Sigmoid colon (tissue), 3 donors: ENCODE measurements around the gene ARHGEF28.

ENCODE experiments used
- POLR2A ChIP-seq, 2 donors: fragments of 450-650 bp; IDR thresholded peaks; one replicate each; pipeline ENCODE4 v1.6.1; 2016; ENCODE audit warnings: antibody characterized with exemption in 2 of 2, mild to moderate bottlenecking in 2 of 2, moderate library complexity in 2 of 2
- TF ChIP-seq, protein P1 (sequence below), 4 experiments: fragments of 450-650 bp in 3 of 4; fragments of 200-600 bp in 1 of 4; IDR thresholded peaks; one replicate each; pipeline ENCODE4 v1.5.1; 2016 to 2019; ENCODE audit warnings: antibody characterized with exemption in 4 of 4, mild to moderate bottlenecking in 3 of 4, moderate library complexity in 2 of 4

DNA sequence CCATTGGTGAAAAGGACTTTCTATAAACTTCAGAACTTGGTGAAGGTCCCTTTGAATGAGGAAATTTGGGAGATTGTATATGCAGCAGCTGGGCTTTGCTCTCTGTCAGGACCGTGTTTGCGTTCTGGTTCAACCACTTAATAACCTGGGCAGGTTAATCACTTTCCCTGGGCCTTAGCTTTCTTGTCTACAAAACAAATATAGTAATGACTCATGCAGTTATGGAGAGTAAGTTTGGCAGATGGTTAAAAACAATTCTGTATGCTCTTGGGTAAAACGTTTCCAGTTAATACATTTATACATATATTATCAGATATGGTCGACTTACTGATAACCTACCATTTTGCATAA, 197.0 kb downstream of the ARHGEF28 start:
- TF ChIP-seq, protein P1, sequence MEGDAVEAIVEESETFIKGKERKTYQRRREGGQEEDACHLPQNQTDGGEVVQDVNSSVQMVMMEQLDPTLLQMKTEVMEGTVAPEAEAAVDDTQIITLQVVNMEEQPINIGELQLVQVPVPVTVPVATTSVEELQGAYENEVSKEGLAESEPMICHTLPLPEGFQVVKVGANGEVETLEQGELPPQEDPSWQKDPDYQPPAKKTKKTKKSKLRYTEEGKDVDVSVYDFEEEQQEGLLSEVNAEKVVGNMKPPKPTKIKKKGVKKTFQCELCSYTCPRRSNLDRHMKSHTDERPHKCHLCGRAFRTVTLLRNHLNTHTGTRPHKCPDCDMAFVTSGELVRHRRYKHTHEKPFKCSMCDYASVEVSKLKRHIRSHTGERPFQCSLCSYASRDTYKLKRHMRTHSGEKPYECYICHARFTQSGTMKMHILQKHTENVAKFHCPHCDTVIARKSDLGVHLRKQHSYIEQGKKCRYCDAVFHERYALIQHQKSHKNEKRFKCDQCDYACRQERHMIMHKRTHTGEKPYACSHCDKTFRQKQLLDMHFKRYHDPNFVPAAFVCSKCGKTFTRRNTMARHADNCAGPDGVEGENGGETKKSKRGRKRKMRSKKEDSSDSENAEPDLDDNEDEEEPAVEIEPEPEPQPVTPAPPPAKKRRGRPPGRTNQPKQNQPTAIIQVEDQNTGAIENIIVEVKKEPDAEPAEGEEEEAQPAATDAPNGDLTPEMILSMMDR (IDR thresholded peaks at IDR 0.05), result no peak
- no peak for TF ChIP-seq POLR2A (IDR thresholded peaks at IDR 0.05)
